IMR-90 (cell line): ENCODE data around the gene LRRTM4. TPM values are rescaled to one million over a fixed set of nuclear protein-coding genes. Genes with fewer than 3 reads are reported as not detected.

Experiments used
- ATAC-seq: fragments of 200-7000 bp; cut with Tn5 transposase; 2 replicates; pipeline ENCODE4 v1.9.1; 2020; ENCODE audit warnings: low read depth, mild to moderate bottlenecking, moderate library complexity
- BruUV-seq: library from RNA; stranded (reverse); fragments of 400-500 nt; replicated peaks from 2 replicates; lab custom pipeline; 2021; lab: Mats Ljungman, UMichigan
- CTCF ChIA-PET: fragments of 300-600 bp; formaldehyde crosslinking; extraction: SDS; loops from one replicate; lab custom pipeline; 2021; ENCODE audit warnings: antibody characterized with exemption; lab: Yijun Ruan, JAX
- POLR2A ChIA-PET: fragments of 300-600 bp; sonication (Branson Sonifier 250); formaldehyde crosslinking; loops from one replicate; lab custom pipeline; 2022; ENCODE audit warnings: antibody characterized with exemption; ENCODE audit not compliant: unreplicated experiment; lab: Charles Lee
- DNase-seq: peaks from one replicate; pipeline ENCODE4 v3.0.0; 2013
- H2AFZ ChIP-seq: replicated peaks from 2 replicates; pipeline ENCODE3; 2013; ENCODE audit warnings: low read length, mild to moderate bottlenecking; ENCODE audit not compliant: poor library complexity
- H2AK5ac ChIP-seq: 2 replicates; pipeline ENCODE4 v1.6.1; 2013; ENCODE audit warnings: low read depth, low read length, inconsistent platforms
- H2AK9ac ChIP-seq: replicated peaks from 2 replicates; pipeline ENCODE3; 2013; ENCODE audit warnings: mild to moderate bottlenecking, low read depth, low read length, moderate library complexity; ENCODE audit not compliant: poor library complexity
- H2BK120ac ChIP-seq: 2 replicates; pipeline ENCODE4 v1.6.1; 2013; ENCODE audit warnings: low read depth, low read length, inconsistent platforms
- H2BK15ac ChIP-seq: 3 replicates; pipeline ENCODE4 v1.6.1; 2013; ENCODE audit warnings: low read depth, low read length, inconsistent platforms
- H2BK20ac ChIP-seq: 2 replicates; pipeline ENCODE4 v1.6.1; 2013; ENCODE audit warnings: low read depth, mild to moderate bottlenecking, inconsistent platforms, low read length, moderate library complexity
- H2BK5ac ChIP-seq: 2 replicates; pipeline ENCODE4 v1.6.1; 2013; ENCODE audit warnings: mild to moderate bottlenecking, low read depth, low read length, inconsistent platforms; ENCODE audit not compliant: poor library complexity, severe bottlenecking
- H3K14ac ChIP-seq: replicated peaks from 2 replicates; pipeline ENCODE4 v1.6.1; 2013; ENCODE audit warnings: low read depth, low read length, inconsistent platforms
- H3K18ac ChIP-seq: 2 replicates; pipeline ENCODE4 v1.6.1; 2013; ENCODE audit warnings: low read depth, low read length, control low read depth
- H3K23ac ChIP-seq: 2 replicates; pipeline ENCODE4 v1.6.1; 2013; ENCODE audit warnings: low read depth, low read length, inconsistent platforms
- H3K27ac ChIP-seq: 2 replicates; pipeline ENCODE4 v1.5.1; 2013; ENCODE audit warnings: mild to moderate bottlenecking, control low read depth, low read length; ENCODE audit not compliant: insufficient read depth
- H3K27me3 ChIP-seq: 2 replicates; pipeline ENCODE4 v1.6.1; 2013; ENCODE audit warnings: low read length; ENCODE audit not compliant: control insufficient read depth, insufficient read depth
- H3K36me3 ChIP-seq: 2 replicates; pipeline ENCODE4 v1.6.1; 2013; ENCODE audit warnings: low read length, mixed read lengths; ENCODE audit not compliant: control insufficient read depth, insufficient read depth
- H3K4ac ChIP-seq: 2 replicates; pipeline ENCODE4 v1.6.1; 2013; ENCODE audit warnings: low read depth, low read length, inconsistent platforms
- H3K4me1 ChIP-seq: 2 replicates; pipeline ENCODE4 v1.6.1; 2013; ENCODE audit warnings: low read length, mixed read lengths; ENCODE audit not compliant: control insufficient read depth, insufficient read depth
- H3K4me2 ChIP-seq: 2 replicates; pipeline ENCODE4 v1.6.1; 2013; ENCODE audit warnings: low read depth, mild to moderate bottlenecking, control low read depth, low read length, moderate library complexity
- H3K4me3 ChIP-seq: 2 replicates; pipeline ENCODE4 v1.5.1; 2013; ENCODE audit warnings: low read depth, mild to moderate bottlenecking, control low read depth, low read length, moderate library complexity; ENCODE audit not compliant: insufficient read depth
- H3K56ac ChIP-seq: 2 replicates; pipeline ENCODE4 v1.6.1; 2013; ENCODE audit warnings: low read length, inconsistent platforms; ENCODE audit not compliant: insufficient read depth; ENCODE audit errors: extremely low read depth
- H3K79me1 ChIP-seq, 2 experiments: 2 replicates each; pipeline ENCODE4 v1.6.1; 2013; ENCODE audit warnings: low read length in 2 of 2, inconsistent platforms in 1 of 2, low read depth in 1 of 2
- H3K9ac ChIP-seq: 2 replicates; pipeline ENCODE4 v1.6.1; 2013; ENCODE audit warnings: low read depth, low read length, control low read depth
- H3K9me1 ChIP-seq: 2 replicates; pipeline ENCODE4 v1.6.1; 2013; ENCODE audit warnings: low read length, inconsistent platforms; ENCODE audit not compliant: insufficient read depth
- H3K9me3 ChIP-seq: 2 replicates; pipeline ENCODE4 v1.6.1; 2013; ENCODE audit warnings: low read length; ENCODE audit not compliant: control insufficient read depth, insufficient read depth
- H4K20me1 ChIP-seq: 2 replicates; pipeline ENCODE4 v1.6.1; 2013; ENCODE audit warnings: low read length, inconsistent platforms; ENCODE audit not compliant: insufficient read depth
- H4K5ac ChIP-seq: 2 replicates; pipeline ENCODE4 v1.6.1; 2013; ENCODE audit warnings: mild to moderate bottlenecking, low read depth, low read length, control low read depth
- H4K8ac ChIP-seq, 2 experiments: 2 replicates each; pipeline ENCODE4 v1.6.1; 2013; ENCODE audit warnings: low read depth in 2 of 2, low read length in 2 of 2, control low read depth in 1 of 2, inconsistent platforms in 1 of 2
- H4K91ac ChIP-seq: 2 replicates; pipeline ENCODE4 v1.6.1; 2013; ENCODE audit warnings: low read depth, low read length, inconsistent platforms; ENCODE audit not compliant: insufficient read depth
- BHLHE40 ChIP-seq: fragments of 150-350 bp; IDR thresholded peaks from 2 replicates; pipeline ENCODE4 v1.6.1; 2016; ENCODE audit warnings: mild to moderate bottlenecking, low read depth, low read length
- CHD1 ChIP-seq: IDR thresholded peaks from 2 replicates; pipeline ENCODE4 v1.6.1; 2012; ENCODE audit warnings: low read depth, low read length, improper control_type of control experiment
- FOS ChIP-seq: fragments of 150-350 bp; IDR thresholded peaks from 2 replicates; pipeline ENCODE4 v1.6.1; 2016; ENCODE audit warnings: low read depth, low read length
- MAFK ChIP-seq: IDR thresholded peaks from 2 replicates; pipeline ENCODE4 v1.6.1; 2012; ENCODE audit warnings: low read depth, low read length, improper control_type of control experiment
- MAZ ChIP-seq: IDR thresholded peaks from 2 replicates; pipeline ENCODE4 v1.6.1; 2012; ENCODE audit warnings: low read depth, mild to moderate bottlenecking, low read length, improper control_type of control experiment, moderate library complexity, borderline replicate concordance
- MXI1 ChIP-seq: IDR thresholded peaks from 2 replicates; pipeline ENCODE4 v1.6.1; 2012; ENCODE audit warnings: low read depth, mild to moderate bottlenecking, low read length, moderate library complexity, borderline replicate concordance
- NFE2L2 ChIP-seq: fragments of 150-350 bp; IDR thresholded peaks from 2 replicates; pipeline ENCODE4 v1.6.1; 2016; ENCODE audit warnings: low read depth, mild to moderate bottlenecking, low read length
- POLR2A ChIP-seq: IDR thresholded peaks from 2 replicates; pipeline ENCODE4 v1.6.1; 2012; ENCODE audit warnings: mild to moderate bottlenecking, low read depth, low read length
- RAD21 ChIP-seq: IDR thresholded peaks from 2 replicates; pipeline ENCODE4 v1.6.1; 2012; ENCODE audit warnings: low read length, improper control_type of control experiment
- RCOR1 ChIP-seq: IDR thresholded peaks from 2 replicates; pipeline ENCODE4 v1.6.1; 2012; ENCODE audit warnings: mild to moderate bottlenecking, low read length, improper control_type of control experiment; ENCODE audit not compliant: insufficient replicate concordance
- RFX5 ChIP-seq: IDR thresholded peaks from 2 replicates; pipeline ENCODE4 v1.8.0; 2012; ENCODE audit warnings: low read depth, mild to moderate bottlenecking, low read length, moderate library complexity
- SMC3 ChIP-seq: fragments of 150-350 bp; IDR thresholded peaks from 2 replicates; pipeline ENCODE4 v1.6.1; 2016; ENCODE audit warnings: low read depth, mild to moderate bottlenecking, antibody characterized with exemption, low read length, moderate library complexity
- WGBS, 2 experiments: methylation state at CpG; one replicate each; pipeline versions ENCODE4 v1.1.5 to v1.1.7; 2013; ENCODE audit warnings: missing lambda C conversion rate in 2 of 2; ENCODE audit not compliant: insufficient read length in 1 of 2; ENCODE audit errors: extremely low coverage in 2 of 2; 5-methylcytosine and 5-hydroxymethylcytosine counted together
- dilution Hi-C: fragments of 300-500 bp; cut with HindIII; formaldehyde crosslinking; loops from one replicate; pipeline ENCODE4 v1.14.3; 2018; ENCODE audit warnings: low sequenced_read_pairs; ENCODE audit not compliant: unreplicated experiment
- in situ Hi-C: fragments of 300-500 bp; cut with MboI; formaldehyde crosslinking; loops from 3 replicates; pipeline ENCODE4 v1.14.3; 2019; ENCODE audit warnings: low sequenced_read_pairs, inconsistent platforms, mixed read lengths
- intact Hi-C: fragments of 100-400 bp; cut with micrococcal nuclease; formaldehyde crosslinking; loops from 2 replicates; pipeline ENCODE4 v1.10.0; 2022
- polyA plus RNA-seq, 3 experiments: library from polyadenylated mRNA; depleted of rRNA; stranded (reverse); fragments of >200 nt; gene quantifications; 2 replicates each; pipeline ENCODE4 v1.2.3, GENCODE V29; 2012; ENCODE audit warnings: low replicate concordance in 1 of 3
- total RNA-seq: library from RNA; depleted of rRNA; stranded (reverse); fragments of >200 nt; gene quantifications from 2 replicates; pipeline ENCODE4 v1.2.3, GENCODE V29; 2012
- TF ChIP-seq, protein P1 (sequence below): fragments of 150-350 bp; IDR thresholded peaks from 2 replicates; pipeline ENCODE4 v1.6.1; 2017; ENCODE audit warnings: mild to moderate bottlenecking, antibody characterized with exemption, low read length, low read depth
- TF ChIP-seq, protein P2 (sequence below): fragments of 150-350 bp; IDR thresholded peaks from 2 replicates; pipeline ENCODE4 v1.6.1; 2016; ENCODE audit warnings: low read depth, mild to moderate bottlenecking, low read length, moderate library complexity, borderline replicate concordance
- TF ChIP-seq, protein P3 (sequence below): conservative IDR thresholded peaks from 2 replicates; pipeline ENCODE4 v1.5.1; 2012; ENCODE audit warnings: mild to moderate bottlenecking, low read depth, low read length, improper control_type of control experiment

The LRRTM4 gene
- total and polyA plus RNA-seq, 2 of the 4 experiments (the other 2 are of a cell fraction) = not detected

DNA sequence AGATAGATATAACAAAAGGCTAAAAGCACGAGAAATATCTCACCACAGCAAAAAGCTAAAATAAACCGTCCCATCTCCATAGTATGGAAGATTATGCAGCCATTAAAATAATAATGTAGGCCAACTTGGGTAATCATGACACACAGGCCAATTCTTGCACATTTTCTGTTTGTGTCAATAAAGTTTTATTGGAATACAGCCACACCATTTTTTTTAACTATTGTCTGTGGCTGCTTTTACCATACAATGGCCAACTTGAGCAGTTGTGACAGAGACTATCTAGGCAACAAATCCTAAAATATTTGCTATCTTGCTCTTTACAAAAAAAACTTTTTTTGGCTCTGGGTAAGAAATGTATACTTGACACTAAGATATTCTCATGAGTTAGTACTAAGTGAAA, 212.5 kb downstream of the LRRTM4 start:
- CTCF ChIA-PET = no interaction called here
- no peak overlapping the region for H4K5ac ChIP-seq
- H2AFZ ChIP-seq = no peak overlapping the region
- no peaks in the 10 kb centered on the region for H3K36me3 ChIP-seq
- H2BK120ac ChIP-seq = no peak overlapping the region
- no peak overlapping the region for H3K14ac ChIP-seq
- no peak overlapping the region for H3K18ac ChIP-seq
- POLR2A ChIA-PET = no interaction called here
- intact Hi-C loops = no loop called here
- DNase-seq (no peak), ATAC-seq (no peak)
- H3K23ac ChIP-seq = no peak overlapping the region
- H3K9me1 ChIP-seq = no peaks in the 10 kb centered on the region
- TF ChIP-seq CHD1 (no peak), SMC3 (no peak), MAZ (no peak), MAFK (no peak), RAD21 (no peak), RCOR1 (no peak), POLR2A (no peak), BHLHE40 (no peak), MXI1 (no peak), RFX5 (no peak), NFE2L2 (no peak), FOS (no peak)
- TF ChIP-seq, protein P1, sequence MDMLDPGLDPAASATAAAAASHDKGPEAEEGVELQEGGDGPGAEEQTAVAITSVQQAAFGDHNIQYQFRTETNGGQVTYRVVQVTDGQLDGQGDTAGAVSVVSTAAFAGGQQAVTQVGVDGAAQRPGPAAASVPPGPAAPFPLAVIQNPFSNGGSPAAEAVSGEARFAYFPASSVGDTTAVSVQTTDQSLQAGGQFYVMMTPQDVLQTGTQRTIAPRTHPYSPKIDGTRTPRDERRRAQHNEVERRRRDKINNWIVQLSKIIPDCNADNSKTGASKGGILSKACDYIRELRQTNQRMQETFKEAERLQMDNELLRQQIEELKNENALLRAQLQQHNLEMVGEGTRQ = no peak
- TF ChIP-seq, protein P2, sequence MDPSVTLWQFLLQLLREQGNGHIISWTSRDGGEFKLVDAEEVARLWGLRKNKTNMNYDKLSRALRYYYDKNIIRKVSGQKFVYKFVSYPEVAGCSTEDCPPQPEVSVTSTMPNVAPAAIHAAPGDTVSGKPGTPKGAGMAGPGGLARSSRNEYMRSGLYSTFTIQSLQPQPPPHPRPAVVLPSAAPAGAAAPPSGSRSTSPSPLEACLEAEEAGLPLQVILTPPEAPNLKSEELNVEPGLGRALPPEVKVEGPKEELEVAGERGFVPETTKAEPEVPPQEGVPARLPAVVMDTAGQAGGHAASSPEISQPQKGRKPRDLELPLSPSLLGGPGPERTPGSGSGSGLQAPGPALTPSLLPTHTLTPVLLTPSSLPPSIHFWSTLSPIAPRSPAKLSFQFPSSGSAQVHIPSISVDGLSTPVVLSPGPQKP = no peak
- TF ChIP-seq, protein P3, sequence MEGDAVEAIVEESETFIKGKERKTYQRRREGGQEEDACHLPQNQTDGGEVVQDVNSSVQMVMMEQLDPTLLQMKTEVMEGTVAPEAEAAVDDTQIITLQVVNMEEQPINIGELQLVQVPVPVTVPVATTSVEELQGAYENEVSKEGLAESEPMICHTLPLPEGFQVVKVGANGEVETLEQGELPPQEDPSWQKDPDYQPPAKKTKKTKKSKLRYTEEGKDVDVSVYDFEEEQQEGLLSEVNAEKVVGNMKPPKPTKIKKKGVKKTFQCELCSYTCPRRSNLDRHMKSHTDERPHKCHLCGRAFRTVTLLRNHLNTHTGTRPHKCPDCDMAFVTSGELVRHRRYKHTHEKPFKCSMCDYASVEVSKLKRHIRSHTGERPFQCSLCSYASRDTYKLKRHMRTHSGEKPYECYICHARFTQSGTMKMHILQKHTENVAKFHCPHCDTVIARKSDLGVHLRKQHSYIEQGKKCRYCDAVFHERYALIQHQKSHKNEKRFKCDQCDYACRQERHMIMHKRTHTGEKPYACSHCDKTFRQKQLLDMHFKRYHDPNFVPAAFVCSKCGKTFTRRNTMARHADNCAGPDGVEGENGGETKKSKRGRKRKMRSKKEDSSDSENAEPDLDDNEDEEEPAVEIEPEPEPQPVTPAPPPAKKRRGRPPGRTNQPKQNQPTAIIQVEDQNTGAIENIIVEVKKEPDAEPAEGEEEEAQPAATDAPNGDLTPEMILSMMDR = no peak
- no CpG with 5 or more reads among the region's 2 CpGs for WGBS, 2 experiments
- no peak overlapping the region for H3K4ac ChIP-seq
- dilution Hi-C loops = no loop called here
- no peak overlapping the region for H3K9ac ChIP-seq
- no peak overlapping the region for H2AK5ac ChIP-seq
- no peak overlapping the region for H2BK20ac ChIP-seq
- no peak overlapping the region for H3K4me2 ChIP-seq
- no peaks in the 10 kb centered on the region for H3K79me1 ChIP-seq
- H3K4me1 ChIP-seq = no peaks in the 10 kb centered on the region
- in situ Hi-C loops = no loop called here
- no peak overlapping the region for H4K91ac ChIP-seq
- no peak overlapping the region for H2BK15ac ChIP-seq
- H4K20me1 ChIP-seq = no peaks in the 10 kb centered on the region
- H3K56ac ChIP-seq = no peak overlapping the region
- no peak overlapping the region for H2BK5ac ChIP-seq
- H2AK9ac ChIP-seq = no peak overlapping the region
- no peak overlapping the region for H3K4me3 ChIP-seq
- H4K8ac ChIP-seq = no peak overlapping the region
- H3K9me3 ChIP-seq = no peaks in the 10 kb centered on the region
- no peak overlapping the region for H3K27ac ChIP-seq
- no peaks in the 10 kb centered on the region for H3K27me3 ChIP-seq
- no TSS peak for BruUV-seq
